GM12801 (cell line): ENCODE measurements around the gene KSR2.

Source experiments
- CTCF ChIP-seq: IDR thresholded peaks from one replicate; pipeline ENCODE4 v1.5.1; 2011; ENCODE audit warnings: control low read depth; ENCODE audit not compliant: insufficient read length; ENCODE audit errors: extremely low read depth

The KSR2 gene

GRCh38 chr12:117646520-117646919 lies 322.3 kb downstream of the KSR2 start:
- no peak for TF ChIP-seq CTCF

- TF ChIP-seq CTCF, result no peak
Measured at GRCh38 chr12:117645473-117645872, 323.3 kb downstream of the KSR2 start.

- TF ChIP-seq CTCF, result no peak
Measured at GRCh38 chr12:117643971-117644370, 324.8 kb downstream of the KSR2 start.

- TF ChIP-seq CTCF, result no peak
Measured at GRCh38 chr12:117641885-117642284, 326.9 kb downstream of the KSR2 start.

GRCh38 chr12:117640511-117640910 lies 328.3 kb downstream of the KSR2 start:
- no peak for TF ChIP-seq CTCF

- TF ChIP-seq CTCF, result no peak
Measured at GRCh38 chr12:117629454-117629853, 339.3 kb downstream of the KSR2 start.

GRCh38 chr12:117622741-117623140 lies 346.0 kb downstream of the KSR2 start:
- TF ChIP-seq CTCF, result no peak

GRCh38 chr12:117622087-117622486 lies 346.7 kb downstream of the KSR2 start:
- no peak for TF ChIP-seq CTCF
